Esophagus mucosa (tissue), 1 donor: ENCODE measurements around the gene ANKRD27. TPM values are rescaled to one million over a fixed set of nuclear protein-coding genes. Genes with fewer than 3 reads are reported as not detected.
"Not testable (repeated sequence)": the region's sequence is repeated elsewhere in the genome, so short reads cannot be mapped to it uniquely, and the experiment has no call there.

Experiments
- ATAC-seq: fragments of 200-7000 bp; cut with Tn5 transposase; one replicate; pipeline ENCODE4 v1.9.1; 2020
- total RNA-seq: library from RNA; stranded (reverse); gene quantifications from one replicate; pipeline ENCODE4 v1.2.4, GENCODE V29; 2023
- donor health status: DM: yes; HTN: yes; CAD: no.

The ANKRD27 gene
- total RNA-seq, result 22.3 TPM

DNA sequence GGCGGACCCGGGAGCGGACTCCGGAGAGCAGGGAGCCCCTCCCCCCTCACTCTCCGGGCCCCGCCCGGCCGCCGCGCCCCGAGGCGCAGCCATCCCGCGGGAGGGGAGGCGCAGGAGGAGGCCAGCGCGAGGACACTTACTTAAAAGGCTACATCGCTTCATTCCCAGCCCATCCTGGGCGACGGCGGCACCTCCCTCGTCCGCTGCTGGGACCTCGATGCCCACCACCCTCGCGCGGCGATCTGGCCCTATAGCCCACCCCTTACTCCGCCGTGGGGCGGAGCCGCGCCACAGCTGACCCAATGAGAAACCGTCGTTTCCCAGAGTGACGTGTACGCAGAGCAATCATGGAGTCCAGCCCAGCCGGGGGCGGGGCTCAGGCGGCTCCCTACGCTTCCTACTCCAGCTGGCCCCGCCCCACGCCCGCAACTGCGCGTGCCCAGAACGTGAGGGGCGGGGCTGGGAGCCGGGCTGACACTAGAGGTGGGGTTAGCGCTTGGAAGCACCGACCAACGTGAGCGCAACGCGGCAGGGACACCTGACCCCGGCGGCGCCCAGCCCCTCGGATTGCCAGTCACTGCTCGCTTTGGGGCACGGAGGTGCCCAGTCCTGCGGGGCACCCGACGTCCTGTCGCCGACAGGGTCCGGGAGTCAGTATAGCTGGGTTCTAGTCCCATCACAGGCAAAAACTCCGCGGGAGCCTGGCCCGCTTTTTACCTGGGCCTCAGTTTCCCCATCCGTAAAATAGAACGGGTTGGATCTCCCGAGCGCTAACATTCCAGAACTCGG, at the start of gene ANKRD27:
Gene ANKRD27, minus strand, starts transcription at position 250 of the 789 bp plus-strand sequence. CDS start 16,165 bp downstream, outside the sequence.
- ATAC-seq, result peak; percentile 98

DNA sequence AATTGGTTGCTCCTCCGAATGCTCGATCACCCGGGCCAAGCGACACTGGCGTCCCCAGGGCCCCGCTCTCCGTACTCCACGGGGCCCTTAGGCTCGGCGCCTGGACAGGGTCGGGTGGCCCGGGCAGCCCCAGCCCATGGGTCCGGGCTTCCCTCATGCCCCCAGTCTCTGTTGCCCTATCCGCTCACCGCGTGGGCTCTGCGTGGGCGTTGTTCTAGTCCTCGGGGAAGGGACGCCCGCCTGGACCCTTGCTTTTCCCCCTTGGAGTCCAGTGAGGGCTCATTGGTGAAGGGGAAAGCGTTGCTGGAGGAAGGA, 45.9 kb upstream of the ANKRD27 start:
- ATAC-seq, result no peak

DNA sequence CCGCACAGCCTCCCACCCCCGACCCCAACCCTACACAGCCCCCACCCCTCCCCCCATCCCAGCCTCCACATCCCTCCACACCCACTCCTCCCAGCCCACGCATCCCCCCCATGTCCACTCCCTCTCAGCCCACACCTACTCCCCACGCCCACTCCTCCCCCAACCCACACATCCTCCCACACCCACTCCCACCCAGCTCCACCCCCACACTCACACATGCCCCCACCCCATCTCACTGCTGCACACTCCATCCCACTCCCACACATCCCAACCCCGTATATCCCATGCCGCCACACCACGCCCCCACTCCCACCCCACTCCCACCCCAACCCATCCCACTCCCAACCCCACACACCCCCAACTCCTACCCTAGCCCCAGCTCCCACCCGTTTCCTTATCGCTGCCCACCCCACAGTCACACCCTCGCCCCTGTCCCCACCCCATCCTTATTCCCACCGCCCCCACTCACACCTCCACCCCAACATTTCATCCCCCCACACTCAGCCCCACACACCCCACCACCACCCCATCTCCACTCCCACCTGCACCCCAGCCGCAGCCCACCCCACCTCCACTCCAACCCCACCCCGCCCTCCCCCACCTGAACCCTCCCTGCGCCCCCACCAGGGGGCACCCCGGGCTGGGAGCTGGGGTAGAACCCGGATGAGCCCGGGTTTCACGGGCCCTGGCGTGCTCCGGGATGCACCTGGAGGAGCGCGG, 45.4 kb upstream of the ANKRD27 start:
- peak; percentile 22 for ATAC-seq

DNA sequence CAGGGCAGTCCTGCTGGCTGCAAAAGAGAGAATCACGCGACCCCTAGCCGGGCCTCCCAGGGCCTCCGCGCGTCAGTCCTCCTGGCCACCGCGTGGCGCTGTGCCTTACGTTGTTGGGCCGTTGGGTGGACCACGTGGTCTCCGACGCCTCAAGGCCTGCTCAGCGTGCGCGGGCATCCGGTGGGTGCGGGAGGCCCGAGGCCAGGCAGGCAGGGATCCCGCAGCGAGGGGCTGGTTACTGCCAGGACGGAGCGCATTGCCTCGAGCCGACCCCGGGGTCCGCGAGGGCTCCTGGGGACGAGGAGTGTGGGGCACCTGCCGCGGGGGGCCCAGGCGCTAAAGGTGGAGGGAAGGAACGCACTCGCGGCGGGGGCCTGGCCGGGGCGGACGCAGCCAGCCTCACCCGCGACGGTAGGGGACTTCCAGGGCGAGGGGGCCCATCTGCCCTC, 44.7 kb upstream of the ANKRD27 start, which contains the start of gene TDRD12:
Gene TDRD12, plus strand, starts transcription at position 157 of the 449 bp plus-strand sequence. CDS start 306 bp downstream, outside the sequence.
- peak; percentile 13 for ATAC-seq

DNA sequence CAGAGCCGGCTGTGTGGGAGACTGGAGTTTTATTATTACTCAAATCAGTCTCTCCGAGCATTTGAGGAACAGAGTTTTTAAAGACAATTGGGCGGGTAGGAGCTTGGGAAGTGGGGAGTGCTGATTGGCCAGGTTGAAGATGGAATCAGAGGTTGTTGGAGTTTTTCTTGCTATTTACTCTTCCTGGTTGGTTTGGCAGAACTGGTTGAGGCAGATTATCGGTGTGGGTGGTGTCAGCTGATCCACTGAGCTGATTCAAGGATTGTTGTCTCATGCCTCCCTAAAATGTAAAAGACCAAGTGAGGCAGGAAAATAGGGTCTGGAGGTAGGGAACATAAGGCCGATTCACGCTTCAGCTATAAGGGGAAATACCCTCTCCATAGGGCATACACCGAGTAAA, 43.3 kb upstream of the ANKRD27 start:
- ATAC-seq, result peak; percentile 84

DNA sequence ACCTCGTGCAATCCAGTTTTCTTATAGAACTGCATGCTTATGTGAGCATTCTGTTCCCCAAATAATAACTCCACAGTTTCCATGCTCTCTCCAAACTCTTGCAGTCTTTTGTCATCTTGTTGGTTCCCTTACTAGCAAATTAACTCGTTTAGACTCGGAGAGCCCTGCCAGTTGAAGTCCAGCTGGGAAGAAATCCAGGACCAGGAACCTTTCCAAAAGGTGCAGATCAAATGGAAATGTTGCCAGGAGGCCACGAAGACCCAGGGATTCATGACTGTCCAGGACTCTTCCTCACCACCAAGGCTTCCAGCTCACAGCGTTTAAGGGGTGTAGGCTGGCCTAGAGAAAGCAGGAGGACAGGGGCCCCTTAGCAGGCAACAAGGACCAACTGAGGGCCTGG, 42.5 kb upstream of the ANKRD27 start:
- ATAC-seq, result no peak

DNA sequence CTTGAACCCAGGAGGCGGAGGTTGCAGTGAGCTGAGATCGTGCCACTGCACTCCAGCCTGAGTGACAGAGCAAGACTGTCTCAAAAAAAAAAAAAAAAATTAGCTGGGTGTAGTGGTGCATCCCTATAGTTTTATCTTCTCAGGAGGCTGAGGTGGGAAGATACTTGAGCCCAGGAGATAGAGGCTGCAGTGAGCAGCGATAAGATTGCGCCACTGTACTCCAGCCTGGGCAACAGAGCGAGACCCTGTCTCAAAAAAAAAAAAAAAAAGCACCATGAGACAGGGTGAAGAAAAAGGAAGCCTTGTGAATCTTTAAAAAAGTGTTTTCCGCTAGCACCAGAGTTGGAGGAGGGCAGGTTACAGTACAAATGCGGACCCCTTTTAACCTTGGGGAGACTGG, 41.2 kb upstream of the ANKRD27 start:
- not testable (repeated sequence) for ATAC-seq

DNA sequence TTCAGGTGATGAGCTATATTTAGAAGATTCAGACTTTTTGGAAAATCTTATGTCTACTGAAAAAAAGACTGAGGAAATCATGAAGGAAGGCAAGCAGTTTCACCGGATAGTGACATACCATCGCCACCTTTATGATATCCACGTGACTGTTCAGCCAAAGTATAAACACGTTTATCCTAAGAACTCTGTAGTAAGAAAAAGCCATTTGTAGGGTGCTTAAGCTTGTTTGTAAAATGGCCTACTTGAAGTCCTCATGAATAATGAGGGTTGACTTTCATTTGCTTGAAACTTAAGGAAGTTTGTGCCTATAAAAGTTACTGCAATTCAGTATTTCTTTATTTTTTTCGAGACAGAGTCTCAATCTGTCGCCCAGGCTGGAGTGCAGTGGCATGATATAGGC, 36.8 kb upstream of the ANKRD27 start:
- ATAC-seq, result no peak

DNA sequence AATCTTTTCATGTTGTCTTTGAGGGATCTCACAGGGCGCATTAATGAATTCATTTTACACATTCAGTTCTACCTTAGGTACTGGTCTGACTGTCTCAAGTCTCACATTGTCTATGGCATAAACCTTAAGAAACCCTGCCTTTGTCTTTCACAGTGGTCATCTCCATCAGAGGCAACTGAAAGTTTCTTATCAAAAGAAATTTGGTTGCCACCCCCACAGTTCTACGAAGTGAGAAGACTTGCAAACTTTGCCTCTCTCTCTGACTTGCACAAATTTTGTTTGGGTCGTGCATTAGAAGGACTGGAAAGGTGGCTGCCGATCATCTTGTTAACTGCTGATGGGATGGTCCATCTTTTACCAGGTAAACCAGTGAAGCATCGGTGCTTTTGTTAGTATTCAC, 34.1 kb upstream of the ANKRD27 start:
- ATAC-seq, result no peak

DNA sequence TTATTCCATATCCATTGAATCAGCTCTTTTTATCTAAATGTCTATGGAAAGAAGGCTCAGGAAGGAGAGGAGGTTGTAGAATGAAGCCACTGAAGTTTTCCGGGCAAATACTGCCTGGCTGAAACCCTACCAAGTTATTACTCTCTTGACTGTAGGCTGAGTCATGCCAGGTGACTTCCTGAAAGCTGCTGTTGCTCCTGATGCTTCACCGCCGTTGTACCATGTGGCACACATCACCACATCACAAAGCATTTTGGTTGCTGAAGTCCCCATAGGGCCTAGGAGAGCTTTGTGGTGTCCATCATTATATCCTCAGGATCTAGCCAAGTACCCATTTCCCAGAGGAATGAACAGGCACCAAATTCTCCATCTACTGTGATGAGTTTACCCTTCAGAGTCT, 33.5 kb upstream of the ANKRD27 start:
- ATAC-seq, result peak; percentile 80

DNA sequence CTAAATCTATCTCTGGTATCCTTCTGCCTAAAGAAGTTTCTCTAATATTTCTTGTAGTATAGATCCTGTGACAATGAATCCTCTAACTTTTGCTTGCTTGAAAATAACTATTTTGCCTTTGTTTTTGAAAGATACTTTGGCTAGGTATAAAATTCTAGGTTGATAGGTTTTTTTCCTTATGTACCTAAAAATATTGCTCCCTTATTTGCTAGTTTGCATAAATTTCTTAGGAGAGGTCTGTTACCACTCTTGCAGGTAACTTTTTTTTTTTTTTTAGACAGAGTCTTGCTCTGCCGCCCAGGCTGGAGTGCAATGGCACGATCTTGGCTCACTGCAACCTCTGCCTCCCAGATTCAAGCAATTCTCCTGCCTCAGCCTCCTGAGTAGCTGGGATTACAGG, 29.0 kb upstream of the ANKRD27 start:
- ATAC-seq, result not testable (repeated sequence)

DNA sequence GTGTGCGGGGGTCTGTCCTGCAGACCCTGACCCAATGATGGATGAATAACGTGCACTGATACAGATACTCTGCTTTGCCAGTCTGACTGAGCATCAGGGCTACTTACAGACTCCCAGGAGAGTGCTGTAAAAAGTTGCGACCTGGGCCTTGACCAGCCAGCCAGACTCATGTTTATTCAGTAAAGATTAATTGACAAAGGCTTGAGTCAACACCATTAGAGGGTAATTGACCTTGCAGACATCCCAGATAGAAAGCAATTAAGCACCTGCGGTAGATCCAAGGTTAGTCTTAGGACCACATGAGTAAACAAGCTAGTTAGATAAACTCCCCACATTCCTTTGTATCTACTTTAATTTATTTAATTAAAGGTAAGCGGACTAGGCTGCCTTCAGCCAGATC, 27.0 kb upstream of the ANKRD27 start:
- ATAC-seq, result no peak

DNA sequence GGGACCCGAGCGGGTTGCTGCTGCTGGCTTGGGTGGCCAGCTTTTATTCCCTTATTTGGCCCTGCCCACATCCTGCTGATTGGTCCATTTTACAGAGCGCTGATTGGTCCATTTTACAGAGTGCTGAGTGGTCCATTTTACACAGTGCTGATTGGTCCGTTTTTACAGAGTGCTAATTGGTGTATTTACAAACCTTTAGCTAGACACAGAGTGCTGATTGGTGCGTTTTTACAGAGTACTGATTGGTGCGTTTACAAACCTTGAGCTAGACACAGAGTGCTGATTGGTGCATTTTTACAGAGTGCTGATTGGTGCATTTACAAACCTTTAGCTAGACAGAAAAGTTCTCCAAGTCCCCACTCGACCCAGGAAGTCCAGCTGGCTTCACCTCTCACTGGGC, 25.1 kb upstream of the ANKRD27 start:
- not testable (repeated sequence) for ATAC-seq

DNA sequence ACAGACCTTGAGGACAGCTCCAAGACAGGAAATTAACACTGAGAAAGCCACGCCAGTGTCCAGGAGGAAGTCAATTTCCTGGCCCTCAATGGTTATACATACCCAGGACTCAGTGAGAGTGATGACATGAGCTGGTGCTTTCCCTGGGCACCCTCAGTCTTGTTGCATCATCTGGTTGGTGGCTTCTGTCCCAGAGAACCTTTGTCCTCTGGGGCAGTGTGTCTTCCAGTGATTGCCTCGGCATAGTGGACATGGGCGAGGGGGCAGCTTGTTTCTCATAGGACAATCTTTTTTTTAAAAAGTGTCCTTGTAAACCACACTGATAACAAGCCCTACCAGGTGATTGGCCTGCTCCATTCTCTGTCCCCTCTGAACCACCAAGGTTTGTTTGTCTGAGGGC, 21.8 kb upstream of the ANKRD27 start:
- not testable (repeated sequence) for ATAC-seq

DNA sequence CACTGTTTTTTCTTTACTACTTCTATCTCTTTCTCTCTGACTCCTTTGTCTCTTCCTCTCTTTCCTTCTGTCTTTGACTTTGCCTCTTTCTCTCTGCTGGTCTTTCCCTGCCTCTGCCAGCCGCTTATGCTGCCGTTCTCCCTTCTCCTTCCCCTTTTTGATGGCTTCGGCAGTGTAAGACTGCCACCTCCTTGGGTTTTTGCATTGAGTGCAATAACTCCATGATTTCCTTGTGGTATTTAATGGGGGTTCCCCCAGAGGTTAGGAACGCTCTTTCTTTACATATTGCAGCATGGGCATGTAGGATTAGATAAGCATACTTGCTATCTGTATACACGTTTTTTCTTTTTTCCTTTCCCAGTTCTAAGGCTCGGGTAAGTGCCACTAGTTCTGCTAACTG, 20.5 kb upstream of the ANKRD27 start:
- not testable (repeated sequence) for ATAC-seq

DNA sequence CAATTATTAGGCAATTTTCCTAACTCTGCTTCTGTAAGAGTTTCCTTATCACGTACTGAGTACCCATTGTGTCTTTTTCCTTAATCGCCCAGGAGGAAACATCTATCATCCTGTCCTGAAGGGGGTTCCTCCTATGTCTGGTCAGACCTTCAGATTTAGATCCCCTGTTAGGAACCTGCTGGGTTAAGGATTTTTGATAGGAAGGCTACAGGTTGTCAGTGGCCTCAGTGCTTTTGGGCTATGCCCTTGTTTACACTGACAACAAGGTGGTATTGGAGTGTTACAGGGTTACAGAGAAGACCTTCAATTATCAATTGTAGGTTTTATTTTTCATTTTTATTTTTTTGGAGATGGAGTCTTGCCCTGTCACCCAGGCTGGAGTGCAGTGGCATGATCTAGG, 19.9 kb upstream of the ANKRD27 start:
- not testable (repeated sequence) for ATAC-seq

DNA sequence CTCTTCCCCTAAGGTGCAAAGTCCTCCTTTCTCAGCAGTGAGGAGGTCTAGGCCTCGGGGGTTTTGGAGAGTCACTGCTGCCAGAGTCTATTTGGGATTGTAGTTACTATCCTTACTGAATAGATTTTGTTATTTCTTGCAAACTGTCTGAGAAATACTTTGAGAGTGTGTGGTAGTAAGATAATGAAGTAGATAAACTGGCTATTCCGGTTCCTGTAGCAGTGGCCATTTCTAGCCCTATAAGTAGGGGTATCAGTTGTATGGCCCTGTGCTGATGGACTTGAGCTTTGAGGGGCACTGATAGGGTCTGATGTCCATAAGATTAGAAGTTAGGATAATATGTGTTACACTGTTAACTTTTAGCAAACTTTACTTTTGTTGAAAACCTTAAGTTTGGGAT, 19.3 kb upstream of the ANKRD27 start:
- ATAC-seq, result not testable (repeated sequence)

DNA sequence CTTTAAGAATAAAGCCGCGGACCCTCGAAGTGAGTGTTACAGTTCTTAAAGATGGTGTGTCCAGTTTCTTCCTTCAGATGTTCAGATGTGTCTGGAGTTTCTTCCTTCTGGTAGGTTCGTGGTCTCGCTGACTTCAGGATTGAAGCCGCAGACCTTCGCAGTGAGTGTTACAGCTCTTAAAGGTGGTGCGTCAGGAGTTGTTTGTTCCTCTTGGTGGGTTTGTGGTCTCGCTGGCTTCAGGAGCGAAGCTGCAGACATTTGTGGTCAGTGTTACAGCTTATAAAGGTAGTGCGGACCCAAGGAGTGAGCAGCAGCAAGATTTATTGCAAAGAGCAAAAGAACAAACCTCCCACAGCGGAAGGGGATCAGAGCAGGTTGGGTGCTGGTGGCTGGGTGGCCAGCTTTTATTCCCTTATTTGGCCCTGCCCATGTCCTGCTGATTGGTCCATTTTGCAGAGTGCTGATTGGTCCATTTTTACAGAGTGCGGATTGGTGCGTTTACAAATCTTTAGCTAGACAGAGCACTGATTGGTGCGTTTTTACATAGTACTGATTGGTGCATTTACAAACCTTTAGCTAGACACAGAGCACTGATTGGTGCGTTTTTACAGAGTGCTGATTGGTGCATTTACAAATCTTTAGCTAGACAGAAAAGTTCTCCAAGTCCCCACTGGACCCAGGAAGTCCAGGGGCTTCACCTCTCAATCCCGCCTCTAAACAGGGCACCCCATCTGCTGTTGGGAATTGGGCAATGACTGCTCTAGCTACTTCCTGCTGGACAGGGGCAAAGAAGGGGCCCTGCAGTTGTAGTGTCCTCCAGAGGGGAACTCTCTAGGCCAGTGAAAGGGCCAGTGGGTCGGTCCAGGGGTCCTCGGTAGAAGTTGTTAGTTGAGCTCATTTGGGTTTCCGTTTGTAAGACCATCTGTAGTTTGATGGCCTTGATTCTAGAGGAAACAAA, 18.4 kb upstream of the ANKRD27 start:
- ATAC-seq, result not testable (repeated sequence)

DNA sequence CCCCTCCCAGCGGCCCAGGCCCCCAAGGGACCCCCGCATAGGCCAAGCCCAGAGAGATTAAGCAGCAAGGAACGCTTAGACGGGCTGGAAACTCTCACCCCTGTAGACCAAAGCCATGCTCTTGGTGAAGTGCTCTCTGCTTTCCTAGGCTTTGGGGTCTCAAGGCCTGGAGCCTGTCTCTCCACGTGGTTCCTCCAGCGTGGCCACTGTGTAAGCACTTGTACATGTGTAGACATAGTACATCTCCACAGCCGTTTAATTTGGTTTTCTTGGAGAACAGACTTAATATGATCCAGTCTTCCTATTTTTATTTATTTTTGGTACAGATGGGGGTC, 17.7 kb upstream of the ANKRD27 start:
- ATAC-seq, result peak; percentile 12

DNA sequence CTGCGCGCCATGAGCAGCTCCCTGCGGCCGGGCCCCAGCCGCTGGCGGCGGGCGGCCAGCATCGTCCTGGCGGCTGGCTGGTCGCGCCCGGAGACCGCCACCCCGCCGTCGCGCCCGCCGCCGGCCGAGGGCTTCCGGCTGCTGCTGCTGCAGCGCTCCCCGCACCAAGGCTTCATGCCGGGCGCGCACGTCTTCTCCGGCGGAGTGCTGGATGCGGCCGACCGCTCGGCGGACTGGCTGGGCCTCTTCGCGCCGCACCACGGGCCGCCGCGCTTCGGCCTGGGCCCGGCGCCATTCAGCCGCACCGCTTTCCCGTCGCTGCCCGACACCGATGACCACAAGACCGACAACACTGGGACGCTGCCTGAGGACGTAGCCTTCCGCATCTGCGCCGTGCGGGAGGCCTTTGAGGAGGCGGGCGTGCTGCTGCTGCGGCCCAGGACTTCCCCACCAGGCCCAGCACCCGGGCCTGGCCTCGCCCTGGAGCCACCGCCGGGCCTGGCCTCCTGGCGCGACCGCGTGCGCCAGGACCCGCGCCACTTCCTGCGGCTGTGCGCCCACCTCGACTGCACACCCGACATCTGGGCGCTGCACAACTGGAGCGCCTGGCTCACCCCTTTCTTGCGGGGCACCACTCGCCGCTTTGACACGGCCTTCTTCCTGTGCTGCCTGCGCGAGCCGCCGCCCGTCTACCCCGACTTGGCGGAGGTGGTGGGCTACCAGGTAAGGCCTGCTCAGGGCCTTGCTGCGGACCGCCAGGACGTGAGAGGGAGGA, 17.2 kb upstream of the ANKRD27 start:
- peak; percentile 74 for ATAC-seq

DNA sequence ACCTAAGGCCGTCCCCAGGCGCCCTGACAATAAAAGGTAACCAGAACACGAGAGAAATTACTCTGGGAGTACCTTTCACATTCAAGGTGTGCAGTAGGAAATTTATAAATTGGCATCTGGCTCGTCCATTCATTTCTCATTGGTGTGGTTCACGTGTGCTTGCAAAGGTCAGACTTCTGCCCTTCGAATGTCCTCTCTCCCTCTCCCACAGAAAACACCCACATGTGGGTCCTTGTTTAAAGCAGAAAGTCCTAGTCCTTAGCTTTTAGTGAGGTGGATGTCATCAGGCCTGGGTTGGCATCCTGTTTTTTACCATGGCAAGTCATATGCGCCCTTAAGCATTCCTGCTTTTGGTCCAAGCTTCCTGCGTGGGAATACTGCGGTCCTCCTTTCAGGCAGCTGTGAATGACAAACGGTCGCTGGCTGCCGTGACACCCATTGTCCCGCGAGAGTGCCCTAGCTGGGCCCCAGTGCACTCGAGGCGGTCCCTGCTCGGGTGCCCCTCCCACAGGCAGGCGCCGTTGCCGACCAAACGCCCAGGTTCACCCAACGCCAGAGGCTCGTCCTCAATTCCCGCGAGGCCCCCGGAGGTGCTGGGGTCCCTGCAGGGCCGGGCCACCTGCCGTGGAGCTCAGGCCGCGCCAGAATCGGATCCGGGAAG, 16.4 kb upstream of the ANKRD27 start, which contains the start of gene NUDT19:
Gene NUDT19, plus strand, starts transcription at position 531 of the 661 bp plus-strand sequence. CDS start 140 bp downstream, outside the sequence.
- peak; percentile 90 for ATAC-seq
